Renal pelvis (tissue), 12 donors: ENCODE measurements around the gene CYP4F12. TPM values are rescaled to one million over a fixed set of nuclear protein-coding genes. Genes with fewer than 3 reads are reported as not detected.

ENCODE experiments used
- DNase-seq: peaks from one replicate; pipeline ENCODE4 v3.0.0-alpha.2; 2013
- long read RNA-seq, 16 experiments: transcript quantifications; one replicate each; lab custom pipeline, GENCODE V29; 2026
- polyA plus RNA-seq, 3 donors: library from polyadenylated mRNA; unstranded; fragments of 120-200 nt; gene quantifications; one replicate each; pipeline ENCODE4 v1.2.1, GENCODE V29; 2013; ENCODE audit not compliant: insufficient read length in 3 of 3

The CYP4F12 gene, protein sequence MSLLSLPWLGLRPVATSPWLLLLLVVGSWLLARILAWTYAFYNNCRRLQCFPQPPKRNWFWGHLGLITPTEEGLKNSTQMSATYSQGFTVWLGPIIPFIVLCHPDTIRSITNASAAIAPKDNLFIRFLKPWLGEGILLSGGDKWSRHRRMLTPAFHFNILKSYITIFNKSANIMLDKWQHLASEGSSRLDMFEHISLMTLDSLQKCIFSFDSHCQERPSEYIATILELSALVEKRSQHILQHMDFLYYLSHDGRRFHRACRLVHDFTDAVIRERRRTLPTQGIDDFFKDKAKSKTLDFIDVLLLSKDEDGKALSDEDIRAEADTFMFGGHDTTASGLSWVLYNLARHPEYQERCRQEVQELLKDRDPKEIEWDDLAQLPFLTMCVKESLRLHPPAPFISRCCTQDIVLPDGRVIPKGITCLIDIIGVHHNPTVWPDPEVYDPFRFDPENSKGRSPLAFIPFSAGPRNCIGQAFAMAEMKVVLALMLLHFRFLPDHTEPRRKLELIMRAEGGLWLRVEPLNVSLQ
- polyA plus RNA-seq, result 1 to 10 TPM in 1 of 3 donors, under 1 TPM in 1, not detected in 1; 0.93 to 1.2 TPM
- long read RNA-seq, donor 1, result 0 reads
- long read RNA-seq, donor 2, result 0 reads
- long read RNA-seq, donor 3, result 0 reads
- long read RNA-seq, donor 4, result 0 reads
- long read RNA-seq, donor 5, result 0 reads
- long read RNA-seq, donor 6, result 0 reads
- long read RNA-seq, donor 7, result 0 reads
- long read RNA-seq, donor 8, partial matches to known transcripts, result 0 of 1 reads
- long read RNA-seq, donor 8, other reads (novel, unspliced or antisense), result 0 of 1 reads
- long read RNA-seq, donor 9, result 0 reads
- long read RNA-seq, donor 10, partial matches to known transcripts, result 0 of 1 reads
- long read RNA-seq, donor 10, other reads (novel, unspliced or antisense), result 0 of 1 reads
- long read RNA-seq, donor 11, result 0 reads
- long read RNA-seq, donor 12, result 0 reads
- long read RNA-seq, donor 13, result 0 reads
- long read RNA-seq, donor 14, result 0 reads
- long read RNA-seq, donor 15, result 0 reads
- long read RNA-seq, donor 16, result 0 reads

DNA sequence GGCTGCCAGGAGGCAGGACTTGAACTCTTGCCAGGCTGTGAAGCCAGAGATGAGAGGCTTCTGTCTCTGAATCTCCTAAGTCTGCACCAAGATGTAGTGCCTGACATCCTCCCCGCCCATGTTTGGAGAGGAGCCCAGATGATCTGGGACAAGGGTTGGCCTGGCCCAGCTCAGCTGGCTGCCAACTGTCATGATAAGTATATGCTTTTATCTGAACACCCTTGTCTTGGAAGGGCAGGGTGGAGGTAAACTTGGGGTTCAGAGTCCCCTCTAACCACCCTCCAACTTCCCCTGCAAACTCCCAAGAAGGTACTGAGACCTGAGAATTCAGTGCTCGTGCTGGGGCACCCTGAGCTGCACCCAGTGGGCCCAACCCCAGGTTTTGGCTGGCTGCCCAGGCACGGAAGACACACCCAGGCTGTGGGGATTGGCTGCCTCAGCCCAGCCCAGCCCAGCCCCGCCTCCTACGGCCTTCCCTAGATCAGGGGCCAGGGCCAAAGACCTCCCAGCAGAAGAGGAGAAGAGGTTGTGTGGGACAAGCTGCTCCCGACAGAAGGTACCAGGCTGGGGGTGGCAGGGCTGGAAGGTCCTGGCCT is at the start of gene CYP4F12:
Gene CYP4F12, plus strand, starts transcription at position 508 of the 596 bp plus-strand sequence. CDS start 443 bp downstream, outside the sequence.
- DNase-seq, result no peak

GRCh38 chr19:15623711-15624318 is 49.1 kb upstream of the CYP4F12 start:
- peak; percentile 28 for DNase-seq

GRCh38 chr19:15628236-15629002 is 44.5 kb upstream of the CYP4F12 start:
- no peak for DNase-seq

- peak; percentile 28 for DNase-seq
Measured at GRCh38 chr19:15629003-15629880, 43.6 kb upstream of the CYP4F12 start.

- DNase-seq, result no peak
Measured at GRCh38 chr19:15631817-15632216, 41.1 kb upstream of the CYP4F12 start.

DNA sequence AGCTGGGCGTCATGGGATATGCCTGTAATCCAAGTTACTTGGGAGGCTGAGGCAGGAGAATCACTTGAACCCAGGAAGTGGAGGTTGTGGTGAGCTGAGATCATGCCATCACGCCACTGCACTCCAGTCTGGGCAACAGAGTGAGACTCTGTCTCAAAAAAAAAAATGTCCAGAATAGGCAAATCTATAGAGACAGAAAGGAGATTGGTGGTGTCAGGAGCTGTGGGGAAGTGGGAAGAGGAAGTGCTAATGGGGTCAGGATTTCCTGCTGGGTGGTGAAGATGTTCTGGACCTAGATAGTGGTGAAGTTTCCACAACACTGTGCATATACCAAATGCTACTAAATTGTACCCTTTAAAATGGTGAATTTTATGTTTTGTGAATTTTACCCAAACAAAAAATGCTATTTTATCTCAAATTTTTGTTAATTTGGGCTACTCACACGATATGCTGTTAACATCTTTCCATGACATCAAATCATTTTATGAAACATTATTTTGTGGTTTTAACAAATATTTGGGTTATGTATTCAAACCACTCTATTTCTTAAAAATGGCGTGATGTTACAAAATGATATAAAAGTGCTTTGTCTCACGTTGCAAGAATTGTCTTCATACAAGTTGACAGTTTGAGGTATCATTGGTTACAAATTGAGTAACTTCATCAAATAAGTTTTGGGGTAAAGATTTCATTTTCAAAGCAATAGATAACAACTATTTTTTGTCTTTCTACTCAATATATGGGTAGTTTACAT is 39.6 kb upstream of the CYP4F12 start:
- DNase-seq, result no peak

DNA sequence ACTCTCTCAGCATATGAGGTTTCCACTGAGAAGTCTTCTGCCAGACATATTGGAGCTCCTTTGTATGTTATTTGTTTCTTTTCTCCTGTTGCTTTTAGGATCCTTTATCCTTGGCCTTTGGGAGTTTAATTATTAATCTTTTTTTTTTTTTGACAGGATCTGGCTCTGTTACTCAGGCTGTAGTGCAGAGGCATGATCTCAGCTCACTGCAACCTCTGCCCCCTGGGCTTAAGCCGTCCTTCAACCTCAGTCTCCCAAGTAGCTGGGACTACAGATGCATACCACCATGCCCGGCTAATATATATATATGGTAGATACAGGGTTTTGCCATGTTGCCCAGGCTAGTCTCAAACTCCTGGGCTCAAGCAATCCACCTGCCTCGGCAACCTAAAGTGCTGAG is 38.8 kb upstream of the CYP4F12 start:
- DNase-seq, result no peak

- no peak for DNase-seq
Measured at GRCh38 chr19:15635016-15635805, 37.7 kb upstream of the CYP4F12 start.

DNA sequence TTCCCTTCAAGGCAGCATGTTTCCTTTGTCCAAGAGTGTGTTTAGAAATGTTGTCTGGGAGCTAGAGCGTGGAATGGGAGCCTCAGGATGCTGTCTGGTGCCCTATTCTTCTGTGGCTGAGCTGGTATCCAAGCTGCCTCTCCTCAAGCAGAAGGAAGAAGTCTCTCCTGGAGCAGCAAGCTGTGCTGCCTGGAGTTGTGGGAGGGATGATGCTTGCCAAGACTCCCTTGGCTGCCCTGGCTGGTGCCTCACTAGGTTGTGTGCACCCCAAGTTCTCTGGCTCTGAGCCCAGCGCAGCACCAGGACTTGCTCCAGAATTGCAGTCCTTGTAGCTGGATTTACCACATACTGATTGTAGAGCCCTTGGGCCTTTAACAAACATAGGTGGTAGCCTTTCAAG is 36.9 kb upstream of the CYP4F12 start:
- no peak for DNase-seq

- DNase-seq, result no peak
Measured at GRCh38 chr19:15639596-15639995, 33.3 kb upstream of the CYP4F12 start.

DNA sequence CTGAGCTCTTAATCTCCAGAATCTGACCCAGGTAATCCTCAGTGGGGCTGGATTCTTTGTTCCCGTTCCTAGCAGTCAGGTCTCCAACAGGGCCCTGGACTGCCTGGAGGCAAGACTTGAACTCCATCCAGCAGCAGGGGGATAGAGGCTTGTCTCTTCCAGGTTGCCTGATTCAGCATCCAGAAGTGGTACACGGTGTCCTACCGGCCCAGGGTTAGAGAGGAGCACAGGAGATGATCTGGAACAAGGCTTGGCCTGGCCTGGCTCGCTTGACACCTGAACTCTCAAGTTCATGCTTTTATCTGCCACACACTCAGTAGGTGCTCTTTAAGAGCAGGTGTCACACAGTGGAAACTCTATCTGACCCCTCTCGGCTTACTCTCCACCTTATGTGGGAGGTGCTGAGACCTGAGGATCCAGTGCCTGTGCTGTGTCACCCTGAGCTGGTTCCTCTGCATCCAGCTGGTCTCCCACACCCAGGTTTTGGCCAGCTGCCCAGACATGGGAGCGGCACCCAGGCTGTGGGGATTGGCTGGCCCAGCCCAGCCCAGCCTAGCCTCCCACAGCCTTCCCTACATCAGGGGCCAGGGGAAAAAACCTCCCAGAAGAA is 32.5 kb upstream of the CYP4F12 start, which contains the start of gene CYP4F3:
Gene CYP4F3, plus strand, starts transcription at position 604 of the 610 bp plus-strand sequence. CDS start 519 bp downstream, outside the sequence.
- DNase-seq, result no peak

- no peak for DNase-seq
Measured at GRCh38 chr19:15640904-15641597, 31.8 kb upstream of the CYP4F12 start.

- no peak for DNase-seq
Measured at GRCh38 chr19:15641901-15642491, 30.9 kb upstream of the CYP4F12 start.

- no peak for DNase-seq
Measured at GRCh38 chr19:15642807-15643206, 30.1 kb upstream of the CYP4F12 start.

DNA sequence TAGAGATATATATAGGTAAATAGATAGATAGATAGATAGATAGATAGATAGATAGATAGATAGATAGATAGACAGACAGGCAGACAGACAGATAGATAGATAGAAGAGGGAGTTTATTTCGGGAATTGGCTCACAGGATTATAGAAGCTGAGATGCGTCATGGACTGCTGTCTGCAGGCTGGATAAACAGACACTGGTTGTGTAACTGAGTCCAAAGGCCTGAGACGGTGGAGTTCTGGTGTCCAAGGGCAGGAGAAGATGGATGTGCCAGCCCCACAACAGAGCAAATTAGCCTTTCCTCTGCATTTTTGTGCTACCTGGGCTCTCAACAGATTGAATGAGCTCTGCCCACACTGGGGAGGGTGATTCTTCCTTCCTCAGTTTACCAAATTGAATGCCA is 29.5 kb upstream of the CYP4F12 start:
- DNase-seq, result no peak

- DNase-seq, result no peak
Measured at GRCh38 chr19:15644066-15644741, 28.7 kb upstream of the CYP4F12 start.
